Hepatocyte (in vitro differentiated cells): ENCODE results near the gene IQCH. TPM values are rescaled to one million over a fixed set of nuclear protein-coding genes. Genes with fewer than 3 reads are reported as not detected.
"Not testable (repeated sequence)": the region's sequence is repeated elsewhere in the genome, so short reads cannot be mapped to it uniquely, and the experiment has no call there.

Source experiments
- DNase-seq: peaks from one replicate; pipeline ENCODE4 v3.0.0-alpha.2; 2016; ENCODE audit warnings: low spot score
- H2AFZ ChIP-seq: fragments of 200-600 bp; sonication (generic); 2 replicates; pipeline ENCODE4 v1.6.0; 2016; ENCODE audit warnings: antibody characterized with exemption, mild to moderate bottlenecking
- H3K27ac ChIP-seq: fragments of 200-600 bp; sonication (generic); 2 replicates; pipeline ENCODE4 v1.5.1; 2016; ENCODE audit warnings: mild to moderate bottlenecking
- H3K27me3 ChIP-seq: fragments of 200-600 bp; sonication (generic); 2 replicates; pipeline ENCODE4 v1.6.1; 2016
- H3K36me3 ChIP-seq: fragments of 200-600 bp; sonication (generic); replicated peaks from 2 replicates; pipeline ENCODE4 v1.5.1; 2016; ENCODE audit warnings: low read depth; ENCODE audit not compliant: insufficient read depth
- H3K4me1 ChIP-seq: fragments of 200-600 bp; sonication (generic); 2 replicates; pipeline ENCODE4 v1.5.1; 2016; ENCODE audit warnings: mild to moderate bottlenecking, moderate library complexity; ENCODE audit not compliant: insufficient read depth
- H3K4me2 ChIP-seq: fragments of 200-600 bp; sonication (generic); 2 replicates; pipeline ENCODE4 v1.6.0; 2016
- H3K4me3 ChIP-seq: fragments of 200-600 bp; sonication (generic); 2 replicates; pipeline ENCODE4 v1.5.1; 2016; ENCODE audit warnings: mild to moderate bottlenecking
- H3K79me2 ChIP-seq: fragments of 200-600 bp; sonication (generic); 2 replicates; pipeline ENCODE4 v1.6.0; 2017; ENCODE audit warnings: mild to moderate bottlenecking
- H3K9me2 ChIP-seq: fragments of 200-600 bp; sonication (generic); replicated peaks from 2 replicates; pipeline ENCODE4 v1.6.0; 2017; ENCODE audit warnings: mild to moderate bottlenecking; ENCODE audit not compliant: insufficient read depth
- H3K9me3 ChIP-seq: fragments of 200-600 bp; sonication (generic); 2 replicates; pipeline ENCODE4 v1.5.1; 2016; ENCODE audit warnings: low read depth, mild to moderate bottlenecking
- H4K20me1 ChIP-seq: fragments of 200-600 bp; sonication (generic); 2 replicates; pipeline ENCODE4 v1.6.0; 2016; ENCODE audit warnings: mild to moderate bottlenecking; ENCODE audit not compliant: insufficient read depth, poor library complexity, severe bottlenecking
- EZH2 ChIP-seq: fragments of 200-600 bp; sonication (generic); IDR thresholded peaks from 2 replicates; pipeline ENCODE4 v1.6.1; 2016; ENCODE audit warnings: antibody characterized with exemption, mild to moderate bottlenecking, borderline replicate concordance
- EZH2phosphoT487 ChIP-seq: fragments of 200-600 bp; sonication (generic); IDR thresholded peaks from one replicate; pipeline ENCODE4 v1.6.1; 2018; ENCODE audit warnings: antibody characterized with exemption, mild to moderate bottlenecking, low read depth, moderate library complexity; ENCODE audit not compliant: unreplicated experiment, severe bottlenecking
- WGBS: methylation state at CpG from one replicate; pipeline ENCODE4 v1.1.6; 2016; ENCODE audit warnings: low lambda C conversion rate; ENCODE audit errors: missing lambda C conversion rate; 5-methylcytosine and 5-hydroxymethylcytosine counted together
- polyA plus RNA-seq: library from polyadenylated mRNA; unstranded; fragments of >200 nt; fragmentation: Nextera tagmentation; extraction: Ambion mirVana; gene quantifications from 2 replicates; pipeline ENCODE4 v1.2.1, GENCODE V29; 2016
- total RNA-seq: library from RNA; depleted of rRNA; stranded (reverse); fragments of >200 nt; gene quantifications from 2 replicates; pipeline ENCODE4 v1.2.3, GENCODE V29; 2014
- TF ChIP-seq, protein P1 (sequence below): fragments of 200-600 bp; sonication (generic); IDR thresholded peaks from 2 replicates; pipeline ENCODE4 v1.5.1; 2016; ENCODE audit warnings: antibody characterized with exemption, mild to moderate bottlenecking; ENCODE audit not compliant: poor library complexity

IQCH gene
- total and polyA plus RNA-seq, 2 experiments from 2014 or later, result 0.76 to 1.0 TPM

DNA sequence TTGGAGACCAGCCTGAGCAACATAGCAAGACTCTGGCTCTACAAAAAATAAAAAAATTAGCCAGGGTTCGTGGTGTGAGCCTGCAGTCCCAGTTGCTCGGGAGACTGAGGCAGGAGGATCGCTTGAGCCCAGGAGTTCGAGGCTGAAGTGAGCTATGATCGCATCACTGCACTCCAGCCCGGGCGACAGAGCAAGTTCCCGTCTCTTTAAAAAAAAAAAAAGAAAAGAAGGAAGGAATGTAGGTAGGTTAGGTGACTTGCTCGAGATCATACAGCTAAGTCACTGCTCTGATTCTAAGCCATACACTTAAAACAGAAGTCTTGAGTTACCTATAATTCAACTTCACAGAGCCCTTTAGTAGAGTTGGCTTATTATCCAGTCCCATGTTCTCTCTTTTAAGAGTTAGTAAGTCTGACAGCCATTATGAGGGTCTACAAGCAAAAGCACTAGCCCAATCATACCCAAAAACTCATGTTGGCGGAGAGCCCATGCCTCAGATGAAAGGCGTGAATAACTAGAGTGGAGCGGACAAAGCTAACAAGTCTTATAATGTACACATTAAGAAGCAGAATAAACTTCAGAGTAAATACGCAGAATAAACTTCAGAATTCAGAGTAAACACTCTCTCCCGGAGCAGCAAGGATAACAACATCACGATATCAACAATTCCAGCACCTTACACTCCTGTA lies 893 bp upstream of the IQCH start:
- H3K4me1 ChIP-seq, result peaks cover 9% of the 10 kb centered on the region
- peaks cover 50% of the 10 kb centered on the region for H3K79me2 ChIP-seq
- no peaks in the 10 kb centered on the region for H3K36me3 ChIP-seq
- TF ChIP-seq EZH2phosphoT487 (no peak), EZH2 (no peak)
- TF ChIP-seq, protein P1, sequence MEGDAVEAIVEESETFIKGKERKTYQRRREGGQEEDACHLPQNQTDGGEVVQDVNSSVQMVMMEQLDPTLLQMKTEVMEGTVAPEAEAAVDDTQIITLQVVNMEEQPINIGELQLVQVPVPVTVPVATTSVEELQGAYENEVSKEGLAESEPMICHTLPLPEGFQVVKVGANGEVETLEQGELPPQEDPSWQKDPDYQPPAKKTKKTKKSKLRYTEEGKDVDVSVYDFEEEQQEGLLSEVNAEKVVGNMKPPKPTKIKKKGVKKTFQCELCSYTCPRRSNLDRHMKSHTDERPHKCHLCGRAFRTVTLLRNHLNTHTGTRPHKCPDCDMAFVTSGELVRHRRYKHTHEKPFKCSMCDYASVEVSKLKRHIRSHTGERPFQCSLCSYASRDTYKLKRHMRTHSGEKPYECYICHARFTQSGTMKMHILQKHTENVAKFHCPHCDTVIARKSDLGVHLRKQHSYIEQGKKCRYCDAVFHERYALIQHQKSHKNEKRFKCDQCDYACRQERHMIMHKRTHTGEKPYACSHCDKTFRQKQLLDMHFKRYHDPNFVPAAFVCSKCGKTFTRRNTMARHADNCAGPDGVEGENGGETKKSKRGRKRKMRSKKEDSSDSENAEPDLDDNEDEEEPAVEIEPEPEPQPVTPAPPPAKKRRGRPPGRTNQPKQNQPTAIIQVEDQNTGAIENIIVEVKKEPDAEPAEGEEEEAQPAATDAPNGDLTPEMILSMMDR, result no peak
- H3K9me3 ChIP-seq, result no peaks in the 10 kb centered on the region
- H2AFZ ChIP-seq, result peak overlapping the region; percentile 52
- H3K4me3 ChIP-seq, result peak overlapping the region; percentile 62
- peak overlapping the region; percentile 77 for H3K4me2 ChIP-seq
- DNase-seq, result no peak
- WGBS, result 28% methylated on average over 15 of the region's 15 CpGs
- peak overlapping the region; percentile 94 for H3K27ac ChIP-seq
- H3K9me2 ChIP-seq, result no peaks in the 10 kb centered on the region
- no peaks in the 10 kb centered on the region for H4K20me1 ChIP-seq
- H3K27me3 ChIP-seq, result no peaks in the 10 kb centered on the region

DNA sequence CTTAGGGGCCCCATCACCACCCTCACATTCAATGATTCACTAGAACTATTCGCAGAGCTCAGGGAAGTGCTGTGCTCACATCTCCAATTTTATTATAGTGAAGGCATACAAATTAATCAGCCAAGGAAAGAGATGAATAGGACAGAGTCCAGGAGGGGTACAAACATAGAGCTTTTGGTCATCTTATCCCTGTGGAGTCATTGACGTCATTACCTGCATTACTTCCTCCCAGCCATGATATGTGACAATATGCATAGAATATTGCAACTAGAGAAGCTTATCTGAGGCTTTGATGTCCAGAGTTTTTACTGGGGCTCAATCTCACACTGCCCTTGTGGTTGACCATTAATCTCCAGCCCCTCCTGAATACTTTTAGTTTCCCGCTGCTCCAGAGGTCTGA lies 1.5 kb downstream of the IQCH start:
- H2AFZ ChIP-seq, result no peak overlapping the region
- H3K4me1 ChIP-seq, result peaks cover 9% of the 10 kb centered on the region
- no peaks in the 10 kb centered on the region for H3K9me2 ChIP-seq
- DNase-seq, result no peak
- H3K4me3 ChIP-seq, result no peak overlapping the region
- TF ChIP-seq, protein P1, result no peak
- TF ChIP-seq EZH2phosphoT487 (no peak), EZH2 (no peak)
- no peak overlapping the region for H3K4me2 ChIP-seq
- H3K27me3 ChIP-seq, result no peaks in the 10 kb centered on the region
- no peaks in the 10 kb centered on the region for H4K20me1 ChIP-seq
- no peaks in the 10 kb centered on the region for H3K9me3 ChIP-seq
- no peaks in the 10 kb centered on the region for H3K36me3 ChIP-seq
- peaks cover 26% of the 10 kb centered on the region for H3K79me2 ChIP-seq
- no peak overlapping the region for H3K27ac ChIP-seq
- 68% methylated on average over 3 of the region's 3 CpGs for WGBS

DNA sequence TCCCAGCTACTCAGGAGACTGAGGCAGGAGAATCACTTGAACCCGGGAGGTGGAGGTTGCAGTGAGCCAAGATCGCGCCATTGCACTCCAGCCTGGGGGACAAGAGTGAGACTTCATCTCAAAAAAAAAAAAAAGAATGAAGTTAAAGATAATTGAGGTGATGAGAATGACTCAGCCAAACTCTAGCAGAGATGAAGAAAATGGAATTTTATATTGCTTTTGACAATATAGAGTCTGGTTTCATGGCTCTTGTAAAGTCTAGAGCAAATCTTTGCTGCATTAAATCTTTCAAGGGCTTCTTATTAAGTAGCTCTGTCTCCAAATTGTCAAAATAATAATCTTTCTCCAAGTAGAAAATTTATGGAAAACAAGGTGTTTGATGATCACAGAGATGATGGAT lies 3.8 kb downstream of the IQCH start:
- H3K9me2 ChIP-seq, H3K9me3 ChIP-seq, H2AFZ ChIP-seq, H3K27me3 ChIP-seq, H3K4me3 ChIP-seq, H3K4me2 ChIP-seq, H3K27ac ChIP-seq, H3K36me3 ChIP-seq, DNase-seq, H3K4me1 ChIP-seq, H4K20me1 ChIP-seq, H3K79me2 ChIP-seq: not testable (repeated sequence)
- WGBS, result 100% methylated on average over 3 of the region's 3 CpGs

DNA sequence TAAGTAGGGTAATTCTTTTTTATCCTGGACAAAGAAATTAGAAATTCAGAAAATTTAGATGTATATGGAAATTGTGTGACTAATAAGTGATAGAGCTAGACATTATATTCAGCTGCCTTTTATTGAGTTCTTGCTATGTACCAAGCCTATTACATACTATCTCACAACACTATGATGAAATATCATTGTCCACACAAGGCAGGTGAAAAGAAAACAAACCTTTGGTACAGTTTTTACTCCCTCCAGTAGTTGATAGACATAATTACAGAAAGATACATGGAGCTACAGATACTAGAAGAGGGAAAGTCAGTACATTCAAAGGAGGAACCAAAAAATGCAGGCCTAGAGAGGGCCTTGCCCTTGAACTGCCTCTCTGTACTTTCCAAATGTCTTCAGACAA lies 4.8 kb downstream of the IQCH start:
- H3K27me3 ChIP-seq, result no peaks in the 10 kb centered on the region
- no peaks in the 10 kb centered on the region for H3K9me3 ChIP-seq
- no peaks in the 10 kb centered on the region for H4K20me1 ChIP-seq
- H3K79me2 ChIP-seq, result no peaks in the 10 kb centered on the region
- no peak overlapping the region for H3K27ac ChIP-seq
- H3K4me2 ChIP-seq, result no peak overlapping the region
- H2AFZ ChIP-seq, result no peak overlapping the region
- TF ChIP-seq, protein P1, result no peak
- TF ChIP-seq EZH2phosphoT487 (no peak), EZH2 (no peak)
- no peaks in the 10 kb centered on the region for H3K36me3 ChIP-seq
- H3K4me3 ChIP-seq, result no peak overlapping the region
- DNase-seq, result no peak
- H3K9me2 ChIP-seq, result no peaks in the 10 kb centered on the region
- H3K4me1 ChIP-seq, result no peaks in the 10 kb centered on the region
